ENCODE measurements around the gene SEC24B. TPM values are rescaled to one million over a fixed set of nuclear protein-coding genes. Genes with fewer than 3 reads are reported as not detected.

Gene SEC24B
- polyA plus RNA-seq, 1 donor from 2014 or later: 20.4 TPM

GRCh38 chr4:109462802-109463201 lies 29.2 kb downstream of the SEC24B start:
- no peak overlapping the region for H2AFZ ChIP-seq (ENCODE audit: low read depth, low read length)
- no peaks in the 10 kb centered on the region for H3K27me3 ChIP-seq (ENCODE audit: insufficient read depth, low read depth, low read length)
- H3K4me2 ChIP-seq (ENCODE audit: low read length): no peak overlapping the region
- no peaks in the 10 kb centered on the region for H4K20me1 ChIP-seq (ENCODE audit: insufficient read depth)
- peaks cover 12% of the 10 kb centered on the region for H3K36me3 ChIP-seq (ENCODE audit: insufficient read depth, low read length)
- no peak overlapping the region for H3K4me3 ChIP-seq (ENCODE audit: low read length)
- no peaks in the 10 kb centered on the region for H3K9me2 ChIP-seq (ENCODE audit: insufficient read depth, low read length)
- TF ChIP-seq POLR2AphosphoS5 (IDR thresholded peaks at IDR 0.05) (no peak), MXI1 (conservative IDR thresholded peaks at IDR 0.05; ENCODE audit: poor library complexity, severe bottlenecking) (no peak), REST (IDR thresholded peaks at IDR 0.05; ENCODE audit: borderline replicate concordance) (no peak), EP300 (conservative IDR thresholded peaks at IDR 0.05; ENCODE audit: poor library complexity, severe bottlenecking) (no peak), TAF1 (IDR thresholded peaks at IDR 0.05; ENCODE audit: low read depth) (no peak)
- no peaks in the 10 kb centered on the region for H3F3A ChIP-seq (ENCODE audit: insufficient read depth, low read length, poor library complexity, severe bottlenecking)
- peaks cover 54% of the 10 kb centered on the region for H3K79me2 ChIP-seq (replicated peaks; ENCODE audit: insufficient read depth, low read length)
- H3K9ac ChIP-seq (ENCODE audit: low read length): no peak overlapping the region
- H3K27ac ChIP-seq (ENCODE audit: low read length): no peak overlapping the region
- no peaks in the 10 kb centered on the region for H3K9me3 ChIP-seq (ENCODE audit: low read length)

GRCh38 chr4:109465069-109465468 lies 31.5 kb downstream of the SEC24B start:
- no peaks in the 10 kb centered on the region for H4K20me1 ChIP-seq (ENCODE audit: insufficient read depth)
- no peak overlapping the region for H3K9ac ChIP-seq (ENCODE audit: low read length)
- peaks cover 44% of the 10 kb centered on the region for H3K79me2 ChIP-seq (replicated peaks; ENCODE audit: insufficient read depth, low read length)
- peaks cover 12% of the 10 kb centered on the region for H3K36me3 ChIP-seq (ENCODE audit: insufficient read depth, low read length)
- no peak overlapping the region for H3K4me3 ChIP-seq (ENCODE audit: low read length)
- H3K9me3 ChIP-seq (ENCODE audit: low read length): no peaks in the 10 kb centered on the region
- no peak overlapping the region for H3K27ac ChIP-seq (ENCODE audit: low read length)
- H3K9me2 ChIP-seq (ENCODE audit: insufficient read depth, low read length): no peaks in the 10 kb centered on the region
- H3K27me3 ChIP-seq (ENCODE audit: insufficient read depth, low read depth, low read length): no peaks in the 10 kb centered on the region
- no peak overlapping the region for H3K4me2 ChIP-seq (ENCODE audit: low read length)
- no peak overlapping the region for H2AFZ ChIP-seq (ENCODE audit: low read depth, low read length)
- TF ChIP-seq POLR2AphosphoS5 (IDR thresholded peaks at IDR 0.05) (no peak), CTCF (IDR thresholded peaks at IDR 0.05; ENCODE audit: poor library complexity, severe bottlenecking) (no peak), MXI1 (conservative IDR thresholded peaks at IDR 0.05; ENCODE audit: poor library complexity, severe bottlenecking) (no peak), EP300 (conservative IDR thresholded peaks at IDR 0.05; ENCODE audit: poor library complexity, severe bottlenecking) (no peak), RAD21 (conservative IDR thresholded peaks at IDR 0.05) (no peak), TAF1 (IDR thresholded peaks at IDR 0.05; ENCODE audit: low read depth) (no peak), EZH2 (IDR thresholded peaks at IDR 0.05; ENCODE audit: borderline replicate concordance, insufficient read depth, low read length, poor library complexity, severe bottlenecking) (no peak), SMC3 (conservative IDR thresholded peaks at IDR 0.05; ENCODE audit: poor library complexity) (no peak), REST (IDR thresholded peaks at IDR 0.05; ENCODE audit: borderline replicate concordance) (no peak)
- no peaks in the 10 kb centered on the region for H3F3A ChIP-seq (ENCODE audit: insufficient read depth, low read length, poor library complexity, severe bottlenecking)
